NCI-H524 (cell line): ENCODE results near the gene DIRAS3.
"Not testable (repeated sequence)": the region's sequence is repeated elsewhere in the genome, so short reads cannot be mapped to it uniquely, and the experiment has no call there.

Experiments
- DNase-seq, 2 experiments: peaks; one replicate each; lab custom pipeline; 2025; lab: John Stamatoyannopoulos, UW

DIRAS3 gene, protein sequence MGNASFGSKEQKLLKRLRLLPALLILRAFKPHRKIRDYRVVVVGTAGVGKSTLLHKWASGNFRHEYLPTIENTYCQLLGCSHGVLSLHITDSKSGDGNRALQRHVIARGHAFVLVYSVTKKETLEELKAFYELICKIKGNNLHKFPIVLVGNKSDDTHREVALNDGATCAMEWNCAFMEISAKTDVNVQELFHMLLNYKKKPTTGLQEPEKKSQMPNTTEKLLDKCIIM

GRCh38 chr1:68049941-68050878 is at the start of gene DIRAS3:
Gene DIRAS3 (minus strand): TSS chr1:68050627. CDS start chr1:68047297, 3,330 bp downstream.
- DNase-seq: peak in 1 of 2 experiments; percentile 33

GRCh38 chr1:68093737-68094136 is 43.3 kb upstream of the DIRAS3 start:
- DNase-seq: no peak

DNA sequence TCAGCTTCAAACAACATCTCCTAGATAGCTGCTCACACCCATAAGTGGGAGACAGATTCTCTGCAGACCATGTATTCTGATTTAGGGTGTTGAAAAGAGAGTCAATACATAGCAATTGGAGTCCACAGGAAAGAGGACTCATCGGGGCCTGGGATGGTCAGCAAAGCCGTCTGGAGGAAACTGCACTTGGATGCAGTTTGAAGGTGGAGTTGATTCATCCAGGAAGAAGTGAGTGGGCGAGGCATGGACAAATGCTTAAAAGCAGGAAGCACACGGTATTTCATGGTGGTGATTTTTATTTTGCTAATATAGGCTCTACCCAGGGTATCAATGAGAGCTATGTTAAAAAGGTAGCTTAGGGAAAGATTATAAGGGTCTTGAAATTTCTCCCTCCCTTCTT is 36.8 kb upstream of the DIRAS3 start:
- no peak for DNase-seq

DNA sequence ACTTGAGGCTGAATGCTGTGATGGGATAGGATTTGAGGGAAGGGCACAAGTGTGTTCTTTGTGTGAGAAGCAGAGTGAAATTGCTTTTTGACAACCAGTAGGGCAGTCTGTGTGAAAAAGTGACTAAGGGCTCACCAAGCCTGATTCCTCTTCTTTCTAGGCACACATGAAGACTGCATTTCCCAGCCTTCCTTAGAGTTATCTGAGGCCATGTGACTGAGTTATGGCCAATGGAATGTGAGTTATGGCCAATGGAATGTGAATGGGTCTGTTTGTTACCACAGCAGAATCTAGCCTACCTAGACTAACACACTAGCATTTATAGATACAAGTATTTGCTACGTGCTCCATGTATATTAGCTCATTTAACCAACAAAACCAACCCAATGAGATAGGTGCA is 35.3 kb upstream of the DIRAS3 start:
- DNase-seq: no peak

GRCh38 chr1:68083686-68084085 is 33.3 kb upstream of the DIRAS3 start:
- no peak for DNase-seq

GRCh38 chr1:68081775-68082283 is 31.4 kb upstream of the DIRAS3 start:
- no peak for DNase-seq

GRCh38 chr1:68078647-68079046 is 28.2 kb upstream of the DIRAS3 start:
- no peak for DNase-seq

DNA sequence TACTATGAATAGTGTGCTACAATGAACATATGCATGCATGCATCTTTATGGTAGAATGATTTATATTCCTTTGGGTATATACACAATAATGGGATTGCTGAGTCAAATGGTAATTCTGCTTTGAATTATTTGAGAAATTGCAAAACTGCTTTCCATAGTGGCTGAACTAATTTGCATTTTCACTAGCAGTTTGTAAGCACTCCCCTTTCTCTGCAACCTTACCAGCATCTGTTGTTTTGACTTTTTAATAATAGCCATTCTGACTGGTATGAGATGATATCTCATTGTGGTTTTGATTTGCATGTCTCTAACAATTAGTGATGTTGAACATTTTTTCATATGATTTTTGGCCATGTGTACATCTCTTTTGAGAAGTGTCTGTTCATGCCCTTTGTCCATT is 24.0 kb upstream of the DIRAS3 start:
- DNase-seq: no peak

GRCh38 chr1:68065766-68066165 is 15.3 kb upstream of the DIRAS3 start:
- no peak for DNase-seq

DNA sequence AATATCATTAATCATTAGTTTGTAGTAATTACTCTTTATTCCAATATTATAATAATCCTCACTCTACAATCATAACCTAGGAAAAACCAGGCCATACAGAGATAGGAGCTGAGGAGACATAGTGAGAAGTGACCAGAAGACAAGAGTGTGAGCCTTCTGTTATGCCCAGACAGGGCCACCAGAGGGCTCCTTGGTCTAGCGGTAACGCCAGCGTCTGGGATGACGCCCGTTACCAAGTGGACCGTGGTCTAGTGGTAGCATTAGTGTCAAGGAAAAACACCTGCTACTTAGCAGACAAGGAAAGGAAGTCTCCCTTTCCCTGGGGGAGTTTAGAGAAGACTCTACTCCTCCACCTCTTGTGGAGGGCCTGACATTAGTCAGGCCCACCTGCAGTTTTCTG is 7.6 kb upstream of the DIRAS3 start:
- DNase-seq: not testable (repeated sequence)

DNA sequence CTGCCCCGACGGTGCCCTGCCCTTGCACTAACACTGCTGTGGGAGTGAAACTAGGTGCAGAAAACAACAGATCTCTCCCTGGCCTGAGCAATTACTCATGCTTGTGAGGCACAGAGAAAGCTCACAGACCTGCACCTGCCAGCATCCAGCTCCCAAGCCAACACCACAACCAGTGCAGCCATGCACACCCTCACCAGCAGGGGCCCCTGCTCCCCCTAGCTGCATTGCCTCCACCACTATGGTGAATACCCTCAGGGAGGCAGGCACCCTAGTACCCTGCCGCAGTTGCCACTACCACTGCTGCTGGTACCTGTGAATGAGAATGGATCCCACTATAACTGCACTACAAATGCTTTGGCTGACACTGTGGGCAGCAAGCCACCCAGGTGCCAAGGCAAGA is 7.1 kb upstream of the DIRAS3 start:
- DNase-seq: no peak

DNA sequence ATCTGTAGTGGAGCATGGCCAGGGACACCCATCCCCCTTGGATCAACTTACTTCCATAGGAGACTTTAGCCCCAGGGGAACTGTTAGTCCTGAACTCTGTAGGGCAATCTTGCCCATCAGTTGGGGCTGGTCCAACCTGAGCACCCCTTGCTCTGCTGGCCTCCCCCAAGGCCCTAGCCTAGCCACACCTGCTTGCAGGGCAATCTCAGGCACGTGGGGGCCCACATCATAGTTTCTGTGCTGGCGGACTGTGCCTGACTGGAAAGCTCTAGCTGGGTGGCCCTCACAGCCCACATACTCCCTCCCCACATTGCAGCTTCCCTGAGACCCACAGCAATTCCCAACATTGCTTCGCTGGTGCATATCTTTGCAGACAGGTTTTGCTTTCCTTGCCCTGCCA is 6.6 kb upstream of the DIRAS3 start:
- no peak for DNase-seq

- peak; percentile 76 to 87 for DNase-seq
These were observed 1.0 kb upstream of the DIRAS3 start for GRCh38 chr1:68051475-68051874.

- DNase-seq: no peak
These were observed 2.8 kb downstream of the DIRAS3 start for GRCh38 chr1:68047659-68048026.

DNA sequence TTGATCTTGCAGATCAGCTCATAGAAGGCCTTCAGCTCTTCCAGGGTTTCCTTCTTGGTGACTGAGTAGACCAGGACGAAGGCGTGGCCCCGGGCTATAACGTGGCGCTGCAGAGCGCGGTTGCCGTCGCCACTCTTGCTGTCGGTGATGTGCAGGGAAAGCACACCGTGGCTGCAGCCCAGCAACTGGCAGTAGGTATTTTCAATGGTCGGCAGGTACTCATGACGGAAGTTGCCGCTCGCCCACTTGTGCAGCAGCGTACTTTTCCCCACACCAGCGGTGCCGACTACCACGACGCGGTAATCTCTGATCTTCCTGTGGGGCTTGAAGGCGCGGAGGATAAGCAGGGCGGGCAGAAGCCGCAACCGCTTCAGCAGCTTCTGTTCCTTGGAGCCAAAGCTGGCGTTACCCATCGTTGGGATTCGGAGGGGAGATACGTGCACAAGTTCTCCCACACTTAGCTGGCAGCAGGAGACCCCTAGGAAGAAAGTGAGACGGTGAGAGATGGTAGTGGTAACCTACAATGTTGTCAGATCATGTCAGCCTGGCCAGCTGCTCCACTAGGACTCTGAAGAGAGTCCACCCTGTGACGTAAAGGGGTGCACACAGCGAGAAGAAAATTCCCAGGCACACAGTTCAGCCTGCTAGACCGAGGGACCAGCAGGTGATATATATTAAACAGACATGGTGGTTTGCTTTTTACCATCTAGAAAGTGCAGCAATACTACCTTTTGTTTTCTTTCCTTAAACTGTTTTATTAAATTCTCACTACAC is 3.4 kb downstream of the DIRAS3 start:
- no peak for DNase-seq

DNA sequence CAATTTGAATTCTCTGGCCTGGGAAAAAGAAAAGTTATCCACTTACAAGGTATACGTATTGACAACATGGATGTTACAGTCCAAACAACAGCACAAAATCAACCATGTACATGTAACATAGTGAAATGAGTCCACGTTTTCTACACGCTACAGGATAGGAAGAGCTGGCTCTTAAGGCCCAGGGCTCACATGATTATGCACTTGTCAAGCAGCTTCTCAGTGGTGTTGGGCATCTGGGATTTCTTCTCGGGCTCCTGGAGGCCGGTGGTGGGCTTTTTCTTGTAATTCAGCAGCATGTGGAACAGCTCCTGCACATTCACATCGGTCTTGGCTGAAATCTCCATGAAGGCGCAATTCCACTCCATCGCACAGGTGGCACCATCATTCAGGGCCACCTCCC is 4.0 kb downstream of the DIRAS3 start:
- no peak for DNase-seq

DNA sequence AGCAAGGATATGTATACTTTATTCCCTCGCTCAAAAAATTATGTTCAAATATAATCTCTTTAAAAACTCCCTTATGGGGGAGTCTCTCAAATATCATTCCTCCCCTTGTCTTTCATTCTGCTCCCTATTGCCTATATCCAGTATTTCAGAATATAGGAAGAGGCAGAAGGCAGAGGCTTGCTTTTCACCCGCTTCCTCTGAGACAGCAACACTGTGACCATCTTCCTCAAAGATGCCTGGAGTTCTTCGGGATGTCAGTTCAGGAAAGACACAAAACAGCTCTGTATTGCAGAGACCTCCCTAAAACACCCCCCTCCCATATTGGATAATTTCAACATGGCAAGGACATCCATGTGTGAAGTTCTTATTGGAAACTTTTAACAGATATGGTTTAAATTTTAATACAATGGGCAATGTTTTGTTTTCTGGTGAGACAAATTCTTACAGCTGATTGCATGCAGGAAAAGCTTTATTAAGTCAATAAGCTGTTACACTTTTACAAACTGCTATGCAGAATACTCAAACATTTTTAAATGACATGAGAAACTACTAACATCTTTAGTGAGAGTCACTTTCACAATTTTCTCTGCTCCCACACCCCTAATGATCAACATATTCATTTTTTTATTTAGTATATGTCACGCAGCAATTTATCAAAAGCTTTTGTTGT is 4.8 kb downstream of the DIRAS3 start:
- DNase-seq: no peak

DNA sequence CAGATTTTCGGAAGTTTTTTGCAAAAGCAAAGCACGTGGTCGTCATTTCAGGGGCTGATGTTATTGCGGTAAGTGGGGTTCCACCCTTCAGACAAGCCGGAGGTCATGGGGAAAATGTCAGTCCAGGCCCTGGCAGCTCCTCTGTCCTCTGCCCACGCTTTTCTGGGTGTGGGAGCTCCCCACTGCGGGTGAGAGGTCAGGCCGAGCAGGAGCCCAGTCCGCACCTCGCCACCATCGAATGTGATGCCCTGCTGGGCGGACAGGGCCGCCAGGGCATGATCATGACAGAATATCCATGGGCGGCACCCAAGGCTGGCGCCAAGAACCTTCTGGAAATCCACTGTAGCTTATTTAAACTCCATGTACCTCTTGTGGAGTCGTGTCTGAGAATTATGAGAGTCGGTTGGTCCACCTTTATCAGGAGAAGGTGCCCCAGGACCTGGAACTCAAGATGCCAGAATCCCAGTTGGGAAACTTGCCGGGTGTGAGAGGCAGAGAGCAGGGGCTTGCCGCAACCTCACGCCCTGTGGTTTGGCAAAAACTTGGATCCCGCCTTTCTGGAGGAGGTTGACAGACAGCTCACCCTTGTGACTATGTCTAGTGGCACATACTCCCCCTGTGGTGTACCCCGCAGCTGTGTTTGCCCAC is 6.9 kb downstream of the DIRAS3 start:
- no peak for DNase-seq

DNA sequence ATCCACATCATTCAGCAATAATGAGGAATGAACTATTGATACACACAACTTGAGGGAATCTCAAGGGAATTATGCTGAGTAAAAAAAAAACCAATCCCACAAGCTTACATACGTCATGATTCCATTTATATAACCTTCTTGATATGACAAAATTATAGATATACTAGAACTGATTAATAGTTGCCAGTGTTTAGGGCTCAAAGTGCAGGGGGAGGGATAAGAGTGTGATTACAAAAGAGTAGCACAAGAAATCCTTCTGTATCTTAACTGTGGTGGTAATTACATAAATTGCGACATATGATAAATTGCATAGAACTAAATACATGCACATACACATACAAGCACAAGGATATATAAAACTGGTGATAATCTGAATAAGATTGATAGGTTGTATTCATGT is 13.5 kb downstream of the DIRAS3 start:
- DNase-seq: no peak

DNA sequence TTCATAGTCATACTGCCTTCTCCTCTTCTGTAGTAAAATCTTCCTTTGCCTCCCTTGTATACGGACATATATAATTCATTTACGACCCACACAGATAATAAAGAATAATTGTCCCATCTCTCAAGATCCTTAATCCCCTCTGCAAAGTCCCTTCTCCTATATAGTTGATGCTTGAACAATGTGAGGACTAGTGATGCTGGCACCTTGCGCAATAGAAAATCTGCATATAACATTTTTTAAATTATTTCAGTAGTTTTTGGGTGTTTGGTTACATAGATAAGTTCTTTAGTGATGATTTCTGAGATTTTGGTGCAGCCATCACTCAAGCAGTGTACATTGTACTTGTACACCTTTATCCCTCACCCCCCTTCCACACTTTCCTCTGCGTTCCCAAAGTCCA is 21.0 kb downstream of the DIRAS3 start:
- no peak for DNase-seq

- DNase-seq: no peak
These were observed 21.9 kb downstream of the DIRAS3 start for GRCh38 chr1:68028566-68028965.
